ENCODE data around the gene NOSTRIN.
"Not testable (repeated sequence)": the region's sequence is repeated elsewhere in the genome, so short reads cannot be mapped to it uniquely, and the experiment has no call there.

NOSTRIN gene, protein sequence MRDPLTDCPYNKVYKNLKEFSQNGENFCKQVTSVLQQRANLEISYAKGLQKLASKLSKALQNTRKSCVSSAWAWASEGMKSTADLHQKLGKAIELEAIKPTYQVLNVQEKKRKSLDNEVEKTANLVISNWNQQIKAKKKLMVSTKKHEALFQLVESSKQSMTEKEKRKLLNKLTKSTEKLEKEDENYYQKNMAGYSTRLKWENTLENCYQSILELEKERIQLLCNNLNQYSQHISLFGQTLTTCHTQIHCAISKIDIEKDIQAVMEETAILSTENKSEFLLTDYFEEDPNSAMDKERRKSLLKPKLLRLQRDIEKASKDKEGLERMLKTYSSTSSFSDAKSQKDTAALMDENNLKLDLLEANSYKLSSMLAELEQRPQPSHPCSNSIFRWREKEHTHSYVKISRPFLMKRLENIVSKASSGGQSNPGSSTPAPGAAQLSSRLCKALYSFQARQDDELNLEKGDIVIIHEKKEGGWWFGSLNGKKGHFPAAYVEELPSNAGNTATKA

DNA sequence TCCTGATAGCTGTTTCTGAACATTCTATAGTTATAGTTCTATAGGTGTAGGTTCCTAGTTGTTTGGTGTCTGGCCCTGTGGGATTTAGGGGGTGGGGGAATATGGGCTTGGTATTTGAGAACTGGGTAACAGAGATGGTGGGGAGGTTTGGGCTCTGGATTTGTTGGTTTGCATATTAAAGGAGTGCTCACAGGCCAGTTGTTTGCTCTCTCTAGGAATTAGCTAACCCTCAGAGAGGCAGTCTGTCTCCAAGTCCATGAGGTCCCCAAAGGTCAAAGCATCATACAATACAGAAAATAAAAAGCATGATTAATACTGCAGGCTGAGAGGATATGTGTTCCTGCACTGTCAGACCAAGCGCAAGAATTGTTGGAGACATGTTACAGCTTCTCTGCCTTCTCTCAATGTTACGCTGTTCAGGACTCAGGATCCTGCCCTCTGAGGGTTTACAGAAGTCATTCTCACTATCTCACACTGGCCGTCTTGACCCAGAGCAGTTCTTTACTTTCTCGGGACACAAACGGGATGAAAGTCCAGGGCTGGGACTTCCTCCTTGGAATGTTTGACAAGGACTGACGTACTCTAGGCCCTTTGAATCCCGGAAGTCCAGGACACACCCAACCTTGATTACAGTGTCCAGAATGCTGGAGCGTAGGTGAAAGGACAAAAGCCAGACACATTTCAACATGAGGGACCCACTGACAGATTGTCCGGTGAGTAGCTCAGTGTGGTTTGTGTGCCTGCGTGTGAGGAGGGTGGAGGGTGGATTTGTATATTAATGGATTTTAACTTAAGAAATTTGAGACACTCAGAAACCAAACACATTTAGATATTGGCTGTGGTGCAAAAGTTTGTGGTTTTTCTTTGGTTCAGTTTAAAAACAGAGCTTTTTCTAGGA lies at the start of gene NOSTRIN:
TSS of gene NOSTRIN (plus strand) at position 677 of the 898 bp plus-strand sequence. CDS start at position 687, 10 bp downstream.
- no peak for DNase-seq

DNA sequence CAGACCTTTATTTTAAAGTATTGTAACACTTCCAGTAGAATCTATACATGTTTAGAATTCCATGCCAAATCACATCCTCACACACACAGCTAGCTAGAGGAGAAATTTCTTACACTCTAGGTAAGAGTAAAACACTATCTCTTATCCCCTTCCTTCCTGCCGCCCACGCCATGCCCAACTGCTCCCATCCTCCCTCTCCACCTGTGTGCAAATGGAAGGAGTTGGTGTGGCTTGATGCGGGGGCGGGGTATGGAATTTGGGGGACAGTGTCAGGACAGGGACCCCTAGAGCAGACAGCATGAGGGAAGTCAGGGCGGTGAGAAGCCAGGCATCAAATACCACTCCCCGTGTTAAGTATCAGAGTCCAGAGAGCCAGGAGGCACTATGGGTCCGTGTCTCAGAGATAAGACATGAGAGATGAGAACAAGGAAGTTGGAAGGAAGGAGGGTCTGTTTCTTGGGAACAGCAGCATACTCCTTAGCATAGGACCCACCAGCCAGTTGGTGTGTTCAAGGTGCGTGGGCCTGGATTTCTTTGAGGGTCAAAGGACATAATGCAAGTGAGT lies 48.6 kb upstream of the NOSTRIN start:
- no peak for DNase-seq

DNA sequence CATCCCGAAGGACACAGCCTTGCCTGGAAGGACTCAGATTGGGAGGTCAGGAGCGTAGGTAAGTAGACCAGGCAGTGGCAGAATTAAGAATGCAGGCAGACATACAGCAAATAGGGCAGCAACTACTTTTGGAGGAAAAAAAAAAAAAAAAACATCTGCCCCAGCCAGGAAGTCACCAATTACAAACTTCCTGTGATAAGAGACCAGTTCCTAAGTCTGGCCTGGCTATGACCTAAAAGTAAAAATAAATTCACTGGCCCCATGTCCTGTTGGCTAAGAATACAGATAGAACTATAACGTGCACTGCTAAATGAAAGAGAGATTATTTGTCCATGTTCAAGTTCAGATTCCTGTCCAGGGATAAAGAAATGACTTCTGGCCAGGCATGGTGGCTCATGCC lies 45.2 kb upstream of the NOSTRIN start:
- DNase-seq = no peak

DNA sequence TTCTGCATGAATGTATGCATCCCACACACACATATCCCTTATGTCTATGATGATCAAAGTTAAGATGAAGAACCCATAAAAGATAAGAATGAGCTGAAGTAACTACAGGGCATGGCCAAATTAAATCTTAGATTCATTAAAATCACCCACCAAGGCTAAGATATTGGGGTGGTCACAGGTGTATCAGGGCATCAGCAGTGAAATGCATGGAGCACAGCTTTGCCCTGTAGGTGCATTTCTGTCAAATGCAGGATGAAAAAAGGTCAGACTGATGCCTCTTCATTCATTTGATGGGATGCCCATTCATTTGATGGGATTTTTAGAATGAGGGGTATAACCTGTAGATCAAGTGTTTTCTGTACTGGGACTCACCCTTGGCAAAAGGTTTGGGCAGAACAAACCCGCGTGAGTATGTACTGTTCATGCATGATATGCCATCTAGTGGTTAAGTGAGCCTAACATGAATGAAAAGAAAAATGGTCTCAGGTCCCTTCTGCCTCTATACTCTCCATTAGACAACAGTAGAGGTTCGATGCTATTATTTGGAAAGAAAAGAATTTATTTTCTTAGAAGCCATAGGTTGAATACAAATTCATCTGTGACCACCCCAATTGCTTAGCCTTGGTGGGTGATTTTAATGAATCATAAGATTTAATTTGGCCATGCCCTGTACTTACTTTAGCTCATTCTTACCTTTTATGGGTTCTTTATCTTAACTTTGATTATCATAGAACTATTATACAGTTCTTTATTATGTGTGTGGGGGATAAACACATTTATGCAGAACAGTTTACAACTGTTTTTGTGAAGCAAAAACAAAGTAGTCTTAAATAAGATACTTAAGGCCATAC lies 43.2 kb upstream of the NOSTRIN start:
- no peak for DNase-seq

DNA sequence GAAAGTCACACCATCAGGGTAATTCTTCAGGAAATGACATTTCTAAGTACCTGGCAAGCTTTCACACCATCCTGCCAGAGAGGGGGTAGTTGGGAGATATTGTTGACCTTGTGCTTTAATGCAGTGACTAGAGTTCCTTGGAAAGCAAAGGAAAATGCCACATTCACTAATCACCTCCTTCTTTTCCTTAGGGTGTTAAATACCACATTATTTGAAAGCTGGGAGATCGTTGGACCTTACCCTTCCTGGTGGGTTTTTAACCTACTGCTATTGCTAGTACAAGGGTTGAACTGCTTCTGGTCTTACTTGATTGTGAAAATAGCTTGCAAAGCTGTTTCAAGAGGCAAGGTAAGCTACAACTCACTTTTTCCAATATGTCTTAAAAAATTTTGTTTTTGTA lies 37.0 kb upstream of the NOSTRIN start:
- DNase-seq = no peak

DNA sequence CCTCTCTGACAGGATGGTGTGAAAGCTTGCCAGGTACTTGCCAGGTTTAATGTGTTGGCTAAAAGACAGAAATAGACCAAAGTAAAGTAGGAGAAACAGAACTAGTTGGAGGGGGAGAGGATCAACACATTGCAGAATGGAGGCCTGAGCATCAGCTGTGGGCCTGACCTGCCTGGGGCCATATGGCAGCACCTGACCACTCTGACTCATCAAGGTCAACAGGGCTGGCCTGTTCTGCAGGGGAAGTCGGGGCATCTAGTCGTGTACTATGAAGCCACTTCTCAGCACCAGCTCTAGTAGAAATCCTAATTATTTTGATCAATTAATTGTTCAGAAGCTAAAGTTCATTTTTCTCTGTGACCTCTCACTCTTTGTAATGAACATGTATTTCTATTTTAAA lies 35.8 kb upstream of the NOSTRIN start:
- no peak for DNase-seq

DNA sequence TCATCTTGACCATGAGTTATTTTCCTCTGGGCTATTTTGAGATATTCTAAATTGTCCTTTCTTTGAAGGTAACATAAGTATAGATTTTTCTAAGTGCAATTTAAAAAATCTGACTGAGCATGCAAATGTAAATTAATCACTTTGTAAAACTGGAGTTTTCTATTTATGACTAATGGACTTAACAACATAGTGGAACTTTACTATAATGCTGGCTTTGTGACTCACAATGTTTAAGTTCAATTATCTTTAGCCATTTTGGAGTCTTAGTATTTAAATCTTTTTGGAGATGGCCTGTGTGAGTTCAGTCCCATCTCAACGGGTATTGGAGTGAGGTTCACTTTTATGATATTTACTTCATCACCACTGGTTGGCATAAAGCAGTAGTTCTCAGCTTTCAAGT lies 35.2 kb upstream of the NOSTRIN start:
- DNase-seq = no peak

DNA sequence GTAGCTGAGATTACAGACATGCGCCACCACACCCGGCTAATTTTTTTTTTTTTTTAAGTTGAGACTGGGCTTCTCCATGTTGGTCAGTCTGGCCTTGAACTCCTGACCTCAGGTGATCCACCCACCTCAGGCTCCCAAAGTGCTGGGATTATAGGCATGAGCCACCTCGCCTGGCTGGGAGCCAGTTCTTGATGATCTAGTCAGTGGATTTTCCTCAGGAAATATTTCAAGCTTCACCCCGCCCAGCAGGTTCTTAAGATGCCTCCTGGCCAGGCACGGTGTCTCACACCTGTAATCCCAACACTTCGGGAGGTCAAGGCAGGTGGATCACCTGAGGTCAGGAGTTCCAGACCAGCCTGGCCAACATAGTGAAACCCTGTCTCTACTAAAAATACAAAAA lies 34.1 kb upstream of the NOSTRIN start:
- DNase-seq = not testable (repeated sequence)

DNA sequence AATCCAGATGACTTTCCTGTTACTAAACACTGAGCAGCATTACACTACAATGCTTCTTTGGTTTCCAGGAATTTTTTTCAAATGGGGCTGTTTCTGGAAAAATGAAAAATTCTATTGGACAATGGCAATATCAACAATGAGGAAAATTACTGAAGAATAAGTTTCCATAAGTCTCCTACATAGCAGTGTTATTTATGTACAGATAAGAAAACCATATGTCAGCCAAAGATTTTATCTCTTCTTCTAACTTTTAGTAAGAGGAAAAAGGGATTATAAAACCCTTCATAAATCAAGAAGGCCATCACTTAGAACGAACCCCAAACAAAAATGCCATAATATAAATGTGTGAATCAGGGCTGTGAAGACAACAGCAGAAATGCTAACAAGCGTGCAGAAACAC lies 31.6 kb upstream of the NOSTRIN start:
- no peak for DNase-seq

DNA sequence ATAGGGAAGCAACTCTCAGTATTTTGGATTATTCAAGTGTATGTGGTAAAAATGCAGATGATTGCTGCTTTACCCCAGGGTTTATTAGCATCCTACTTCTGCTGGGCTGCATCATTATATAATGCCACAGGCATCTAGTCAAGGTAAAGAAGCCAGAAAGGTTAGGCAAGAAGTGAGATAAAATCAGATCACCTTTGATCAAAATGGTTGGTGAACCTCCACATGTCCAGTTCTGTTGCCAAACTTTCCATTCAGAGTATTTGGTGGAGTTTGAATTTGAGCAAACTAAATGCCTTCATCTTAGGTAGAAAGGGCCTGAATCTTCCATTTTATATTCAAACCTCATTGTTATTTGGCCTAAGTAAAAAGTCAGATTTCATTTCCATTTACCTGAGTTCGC lies 29.7 kb upstream of the NOSTRIN start:
- no peak for DNase-seq

DNA sequence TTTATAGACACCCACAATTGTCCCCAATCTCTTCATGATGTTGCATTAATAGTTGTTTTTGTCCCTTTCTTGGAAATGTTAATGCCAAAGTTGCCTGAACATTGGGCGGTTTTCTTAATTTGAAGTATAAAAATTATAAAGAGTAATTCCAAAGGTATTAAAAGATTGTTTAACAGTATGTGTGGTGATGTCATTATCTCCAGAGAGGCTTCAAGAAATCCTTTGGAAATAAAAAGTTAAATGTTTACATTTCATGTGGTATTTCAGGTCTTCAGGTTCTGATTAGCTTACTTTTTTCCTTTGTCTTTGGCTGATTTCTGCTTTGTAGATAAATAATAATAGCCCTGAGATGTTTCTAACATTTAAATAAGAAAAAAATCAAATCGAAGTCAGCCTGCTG lies 29.3 kb upstream of the NOSTRIN start:
- no peak for DNase-seq

DNA sequence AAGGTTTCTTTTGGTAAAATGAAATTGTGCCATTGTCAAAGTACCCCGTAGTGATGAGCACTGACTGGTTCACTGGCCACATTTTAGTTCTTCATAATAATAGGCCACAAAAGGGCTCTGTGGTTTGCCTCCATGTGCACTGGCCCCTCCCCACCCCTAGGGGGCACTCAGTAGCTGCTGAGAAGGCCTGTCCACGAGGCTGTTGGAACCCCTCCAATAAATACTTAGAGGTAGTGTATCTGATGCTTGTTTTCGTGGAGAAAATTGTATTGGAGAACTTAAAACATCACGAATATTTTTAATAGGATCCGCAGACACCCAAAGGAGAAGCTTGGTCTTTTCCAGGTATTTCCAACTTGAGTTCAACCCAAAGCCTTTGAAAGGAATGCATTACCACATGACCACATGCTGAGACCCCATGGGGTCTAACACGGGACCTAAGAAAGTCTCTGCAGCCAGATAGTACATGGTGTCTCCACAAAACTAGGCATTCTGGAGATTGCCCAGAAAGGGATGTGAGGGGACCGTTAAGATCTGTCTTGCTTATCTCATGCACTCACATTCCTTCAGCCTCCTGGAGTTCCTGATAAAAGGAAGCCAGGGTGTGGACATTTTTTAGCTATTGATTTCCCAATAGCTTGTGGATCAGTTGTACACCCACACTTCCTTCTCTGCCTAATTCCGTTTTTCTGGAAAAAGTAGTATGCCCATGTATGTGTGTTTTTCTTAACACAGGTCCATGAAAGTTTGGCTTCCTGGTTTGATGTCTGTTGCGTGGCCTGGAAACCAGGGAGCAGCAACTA lies 28.5 kb upstream of the NOSTRIN start:
- DNase-seq = no peak

DNA sequence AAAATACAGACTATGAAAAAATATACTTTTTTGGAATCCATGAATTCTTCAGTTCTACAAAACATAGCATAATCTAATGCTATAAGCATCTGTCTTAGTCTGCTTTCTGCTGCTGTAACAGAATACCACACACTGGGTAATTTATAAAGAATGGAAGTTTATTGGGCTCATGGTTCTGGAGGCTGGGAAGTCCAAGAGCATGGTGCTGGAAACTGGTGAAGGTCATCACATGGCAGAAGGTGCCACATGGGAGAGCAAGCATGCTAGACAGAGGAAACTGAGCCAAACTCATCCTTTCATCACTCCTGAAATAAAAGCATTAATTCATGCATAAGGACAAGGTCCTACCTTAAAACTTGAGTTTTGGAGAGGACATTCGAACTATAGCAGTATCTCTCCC lies 26.6 kb upstream of the NOSTRIN start:
- no peak for DNase-seq

DNA sequence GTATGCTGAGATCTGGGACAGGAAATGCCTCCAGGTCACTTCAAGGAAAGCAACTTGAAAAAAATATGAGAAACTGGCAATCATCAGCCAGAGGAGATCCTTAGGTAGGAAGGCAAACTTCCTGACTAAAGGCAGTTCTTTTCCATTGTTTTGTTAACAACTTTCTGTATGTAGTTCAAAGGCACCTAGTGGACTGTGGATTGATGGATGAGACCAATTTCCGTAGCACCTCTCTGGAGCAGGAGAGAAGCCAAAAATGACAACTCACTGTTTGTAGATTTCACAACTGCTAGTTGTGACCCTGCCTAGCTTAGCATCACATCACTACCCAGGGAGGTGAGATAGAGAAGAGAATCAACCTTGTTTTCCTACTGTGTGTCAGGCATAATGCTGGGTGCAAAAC lies 21.8 kb upstream of the NOSTRIN start:
- DNase-seq = no peak

DNA sequence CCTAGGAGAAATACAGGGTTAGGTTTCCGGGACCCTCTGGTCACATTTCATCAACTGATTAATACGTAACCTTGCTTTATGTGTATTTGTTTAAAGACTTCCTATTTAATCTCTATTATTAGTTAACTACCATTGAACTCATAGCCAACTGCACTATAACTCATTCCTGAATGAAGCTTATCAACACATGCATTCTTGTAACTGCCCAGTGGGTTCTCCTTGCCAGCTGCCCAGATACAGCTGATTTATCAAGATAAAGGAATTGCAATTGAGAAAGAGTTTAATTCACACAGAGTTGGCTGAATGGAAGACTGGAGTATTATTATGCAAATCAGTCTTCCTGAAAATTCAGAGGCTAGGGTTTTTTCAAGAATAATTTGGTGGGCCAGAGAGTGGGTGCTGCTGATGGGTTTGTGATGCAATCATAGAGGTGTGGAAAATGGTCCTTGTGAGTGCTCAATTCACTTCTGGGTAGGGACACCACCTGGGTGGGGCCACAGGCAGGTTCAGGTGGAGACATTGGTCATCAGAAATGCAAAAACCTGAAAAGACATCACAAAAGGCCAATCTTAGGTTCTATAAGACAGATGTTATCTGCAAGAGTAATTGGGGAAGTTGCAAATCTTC lies 21.1 kb upstream of the NOSTRIN start:
- DNase-seq = no peak

DNA sequence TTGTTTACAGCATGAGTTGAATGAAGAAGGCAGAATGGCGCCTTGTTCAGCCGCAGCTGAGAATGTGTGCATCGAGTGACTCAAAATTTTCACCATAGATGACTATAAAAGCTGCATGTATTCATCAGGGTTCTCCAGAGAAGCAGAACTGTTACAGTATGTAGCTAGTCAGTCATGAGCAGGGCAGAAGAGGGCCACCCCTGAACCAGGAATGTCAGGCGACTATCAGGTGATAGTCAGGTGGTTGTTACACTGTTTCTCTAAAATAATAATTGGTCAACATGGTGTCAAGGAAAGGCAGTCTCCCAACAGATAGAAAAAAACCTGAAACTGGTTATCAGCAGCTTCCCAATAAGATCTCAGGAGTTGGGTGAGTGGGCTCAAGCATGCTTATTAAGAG lies 20.2 kb upstream of the NOSTRIN start:
- DNase-seq = no peak

DNA sequence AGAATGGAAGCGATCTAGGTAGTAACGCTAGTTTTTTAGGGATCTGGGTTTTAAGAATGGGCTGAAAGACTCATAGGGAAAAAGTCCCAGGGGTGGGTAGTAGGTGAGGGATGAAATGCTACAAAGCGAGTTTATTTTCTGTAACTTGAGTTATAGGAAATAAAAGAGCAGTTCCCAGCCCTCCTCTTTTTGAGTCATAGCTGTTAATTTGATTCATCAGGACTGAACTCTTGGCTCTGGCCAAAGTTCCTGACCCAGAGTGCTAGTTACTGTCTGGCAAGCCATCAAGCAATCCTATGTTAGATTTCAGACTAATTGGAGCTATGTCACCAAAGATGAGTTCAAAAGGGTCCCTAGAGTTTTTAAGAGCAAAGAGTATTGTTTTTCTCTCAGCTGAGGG lies 17.4 kb upstream of the NOSTRIN start:
- no peak for DNase-seq

DNA sequence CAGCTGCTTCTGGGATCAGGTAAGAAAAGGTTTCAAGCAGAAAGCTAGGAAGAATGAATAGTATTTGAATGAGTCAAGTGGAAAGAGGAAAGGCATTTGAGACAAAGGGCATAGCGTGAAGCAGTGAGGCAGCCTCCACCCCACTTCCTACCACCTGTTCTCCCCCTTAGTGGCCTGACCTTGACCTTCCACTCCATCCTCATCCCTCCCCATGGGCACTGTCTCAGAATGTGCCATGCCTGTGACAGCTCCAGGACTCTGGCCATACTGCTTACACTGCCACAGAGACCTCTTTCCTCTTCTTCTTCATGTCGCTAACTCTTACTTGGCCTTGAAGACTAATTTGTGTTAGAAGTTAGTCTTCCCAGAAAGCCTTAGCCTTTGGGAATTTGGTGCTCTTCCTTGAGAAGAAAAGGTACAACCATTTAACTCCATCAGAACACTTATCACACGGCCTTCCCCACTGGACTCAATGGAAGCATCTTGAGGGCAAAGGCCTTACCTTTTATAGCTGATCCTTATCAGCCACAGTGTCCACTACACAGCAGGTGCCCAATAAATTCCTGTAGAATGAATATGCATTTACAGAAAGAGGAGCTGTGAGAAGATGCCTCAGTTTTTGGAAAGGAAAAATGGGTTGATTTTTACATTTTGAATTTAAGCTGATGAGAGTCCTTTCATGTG lies 15.2 kb upstream of the NOSTRIN start:
- DNase-seq = no peak

DNA sequence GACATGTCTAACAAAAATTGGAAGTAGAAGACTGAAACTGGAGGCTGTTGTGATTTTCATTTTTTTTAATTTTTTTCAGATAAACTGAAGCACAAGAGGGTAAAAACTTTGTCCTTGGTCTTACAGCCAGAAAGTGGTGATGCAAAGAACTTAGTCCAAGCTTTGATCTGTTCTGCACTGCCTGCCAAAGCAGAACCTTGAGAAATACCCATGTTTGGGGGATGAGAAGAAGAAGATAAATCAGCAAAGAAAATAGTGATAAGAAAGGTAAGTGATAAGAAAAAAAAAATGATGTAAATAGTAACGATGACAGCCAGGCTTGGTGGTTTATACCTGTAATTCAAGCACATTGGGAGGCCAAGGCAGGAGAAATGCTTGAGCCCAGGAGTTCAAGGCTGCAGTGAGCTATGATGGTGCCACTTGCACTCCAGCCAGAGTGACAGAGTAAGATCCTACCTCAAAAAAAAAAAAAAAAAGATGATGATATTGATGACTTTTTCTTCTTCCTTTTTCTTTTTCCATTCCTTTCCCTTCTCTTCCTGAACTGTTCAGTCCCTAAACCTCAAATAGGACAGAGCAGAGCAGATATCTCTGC lies 14.6 kb upstream of the NOSTRIN start:
- DNase-seq = no peak

DNA sequence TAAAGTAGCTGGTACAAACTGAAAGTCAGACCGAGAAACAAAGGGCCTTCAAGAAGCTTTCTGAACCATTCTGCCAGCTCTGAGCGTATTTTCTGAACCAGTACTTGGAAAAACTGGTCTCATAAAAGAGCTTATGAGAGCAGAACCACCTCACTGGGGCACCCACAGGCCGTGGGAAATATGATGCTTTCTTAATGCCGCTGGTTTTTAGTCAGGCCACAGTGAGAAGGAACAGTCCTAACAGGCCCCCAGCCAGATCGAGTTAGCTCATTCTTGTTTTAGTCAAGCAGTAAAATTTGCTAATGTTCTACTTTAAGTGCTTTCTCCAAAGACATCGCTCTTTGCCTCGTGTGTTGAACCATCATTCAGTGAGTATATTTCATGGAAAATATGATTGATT lies 12.7 kb upstream of the NOSTRIN start:
- DNase-seq = no peak
